ENCODE data around the gene DDIT4. TPM values are rescaled to one million over a fixed set of nuclear protein-coding genes. Genes with fewer than 3 reads are reported as not detected.
"Not testable (repeated sequence)": the region's sequence is repeated elsewhere in the genome, so short reads cannot be mapped to it uniquely, and the experiment has no call there.

DDIT4 gene
- total RNA-seq, 4 donors from 2014 or later: 77.4 to 247 (median 146) TPM

GRCh38 chr10:72283131-72283530 lies 9.4 kb downstream of the DDIT4 start:
- no peaks in the 10 kb centered on the region for H3K27me3 ChIP-seq
- no peak for TF ChIP-seq CTCF (IDR thresholded peaks at IDR 0.05)
- TF ChIP-seq EP300 (IDR thresholded peaks at IDR 0.05): no peak
- TF ChIP-seq POLR2AphosphoS5 (IDR thresholded peaks at IDR 0.05): no peak
- TF ChIP-seq POLR2A (IDR thresholded peaks at IDR 0.05; ENCODE audit: low read depth): no peak
- H3K4me3 ChIP-seq: no peak overlapping the region
- H3K36me3 ChIP-seq: no peaks in the 10 kb centered on the region
- intact Hi-C loops (cut with DNase I): no loop called here
- H3K4me1 ChIP-seq: peaks cover 0 to 16% (median 10%) of the 10 kb centered on the region in 4 donors
- H3K9me3 ChIP-seq: no peaks in the 10 kb centered on the region
- DNase-seq (ENCODE audit: extremely low spot score): no peak
- no peak overlapping the region for H3K27ac ChIP-seq (replicated peaks in 1 of 4)
- 67% methylated on average over 3 of the region's 3 CpGs for WGBS

GRCh38 chr10:72285972-72286521 lies 12.3 kb downstream of the DDIT4 start:
- TF ChIP-seq POLR2AphosphoS5 (IDR thresholded peaks at IDR 0.05): peak in 1 of 2 donors; percentile 23
- TF ChIP-seq CTCF (IDR thresholded peaks at IDR 0.05): no peak
- intact Hi-C loops (cut with DNase I): no loop called here
- H3K27ac ChIP-seq (replicated peaks in 1 of 4): peak overlapping the region in 2 of 4 donors; percentile 23 to 40
- no peak for DNase-seq (ENCODE audit: extremely low spot score)
- H3K27me3 ChIP-seq: no peaks in the 10 kb centered on the region
- no peak overlapping the region for H3K4me3 ChIP-seq
- peaks cover 0 to 12% (median 10%) of the 10 kb centered on the region in 4 donors for H3K4me1 ChIP-seq
- 59% methylated on average over 13 of the region's 14 CpGs for WGBS
- H3K9me3 ChIP-seq: no peaks in the 10 kb centered on the region
- no peaks in the 10 kb centered on the region for H3K36me3 ChIP-seq

- Histone ChIP-seq H3K4me3 (no peak overlapping the region), H3K9me3 (no peaks in the 10 kb centered on the region), H3K27ac (replicated peaks in 1 of 4) (no peak overlapping the region), H3K36me3 (no peaks in the 10 kb centered on the region), H3K27me3 (no peaks in the 10 kb centered on the region), H3K4me1 (peaks cover 0 to 8% (median 6%) of the 10 kb centered on the region in 4 donors)
- 97% methylated on average over 4 of the region's 4 CpGs for WGBS
- intact Hi-C loops (cut with DNase I): no loop called here
- no peak for DNase-seq (ENCODE audit: extremely low spot score)
- no peak for TF ChIP-seq POLR2A (IDR thresholded peaks at IDR 0.05; ENCODE audit: low read depth)
- TF ChIP-seq EP300 (IDR thresholded peaks at IDR 0.05): no peak
- no peak for TF ChIP-seq POLR2AphosphoS5 (IDR thresholded peaks at IDR 0.05)
Observed at GRCh38 chr10:72291019-72291532, 17.4 kb downstream of the DDIT4 start.

- no peak for TF ChIP-seq EP300 (IDR thresholded peaks at IDR 0.05)
- peak in 1 of 2 donors; percentile 44 for TF ChIP-seq POLR2AphosphoS5 (IDR thresholded peaks at IDR 0.05)
- TF ChIP-seq CTCF (IDR thresholded peaks at IDR 0.05): no peak
- TF ChIP-seq POLR2A (IDR thresholded peaks at IDR 0.05; ENCODE audit: low read depth): no peak
- Histone ChIP-seq H3K4me3 (no peak overlapping the region), H3K4me1 (peaks cover 1 to 10% (median 9%) of the 10 kb centered on the region in 4 donors), H3K9me3 (no peaks in the 10 kb centered on the region), H3K27me3 (no peaks in the 10 kb centered on the region), H3K36me3 (no peaks in the 10 kb centered on the region), H3K27ac (replicated peaks in 1 of 4) (no peak overlapping the region)
- no peak for DNase-seq (ENCODE audit: extremely low spot score)
- intact Hi-C loops (cut with DNase I): no loop called here
- WGBS: 71% methylated on average over 6 of the region's 6 CpGs
Observed at GRCh38 chr10:72292223-72292691, 18.5 kb downstream of the DDIT4 start.

GRCh38 chr10:72295330-72295910 lies 21.7 kb downstream of the DDIT4 start:
- Histone ChIP-seq H3K36me3 (no peaks in the 10 kb centered on the region), H3K27ac (replicated peaks in 1 of 4) (no peak overlapping the region), H3K4me1 (peaks cover 8 to 24% (median 22%) of the 10 kb centered on the region in 4 donors), H3K27me3 (no peaks in the 10 kb centered on the region), H3K4me3 (no peak overlapping the region), H3K9me3 (no peaks in the 10 kb centered on the region)
- TF ChIP-seq EP300 (IDR thresholded peaks at IDR 0.05) (no peak), POLR2A (IDR thresholded peaks at IDR 0.05; ENCODE audit: low read depth) (no peak), CTCF (IDR thresholded peaks at IDR 0.05) (no peak), POLR2AphosphoS5 (IDR thresholded peaks at IDR 0.05) (no peak)
- WGBS: 88% methylated on average over 8 of the region's 8 CpGs
- DNase-seq (ENCODE audit: extremely low spot score): no peak
- intact Hi-C loops (cut with DNase I): no loop called here

GRCh38 chr10:72296829-72297280 lies 23.1 kb downstream of the DDIT4 start:
- Histone ChIP-seq H3K4me1 (peaks cover 8 to 24% (median 22%) of the 10 kb centered on the region in 4 donors), H3K4me3 (peak overlapping the region; percentile 71 to 77 (median 75)), H3K27ac (replicated peaks in 1 of 4) (peak overlapping the region; percentile 88 to 96 (median 93))
- WGBS: 74% methylated on average over 19 of the region's 19 CpGs
- H3K36me3 ChIP-seq; H3K27me3 ChIP-seq; intact Hi-C loops (cut with DNase I); H3K9me3 ChIP-seq; DNase-seq (ENCODE audit: extremely low spot score): not testable (repeated sequence)
